NCI-H446 (cell line): ENCODE measurements around the gene RAPGEF6.
"Not testable (repeated sequence)": the region's sequence is repeated elsewhere in the genome, so short reads cannot be mapped to it uniquely, and the experiment has no call there.

Source experiments
- DNase-seq, 2 experiments: peaks; one replicate each; lab custom pipeline; 2025; lab: John Stamatoyannopoulos, UW

The RAPGEF6 gene

DNA sequence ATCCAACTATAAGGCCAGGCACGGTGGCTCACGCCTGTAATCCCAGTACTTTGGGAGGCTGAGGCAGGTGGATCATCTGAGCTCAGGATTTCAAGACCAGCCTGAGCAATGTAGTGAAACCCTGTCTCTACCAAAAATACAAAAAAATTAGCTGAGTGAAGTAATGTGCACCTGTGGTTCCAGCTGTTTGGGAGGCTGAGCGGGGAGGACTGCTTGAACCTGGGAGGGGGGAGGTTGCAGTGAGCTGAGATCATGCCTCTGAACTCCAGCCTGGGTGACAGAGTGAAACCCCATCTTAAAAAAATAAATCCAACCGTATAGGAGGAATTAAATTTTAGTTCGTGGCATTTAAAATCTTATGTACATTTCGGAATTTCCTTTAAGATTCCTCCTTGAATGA lies 247.8 kb downstream of the RAPGEF6 start:
- no peak for DNase-seq

DNA sequence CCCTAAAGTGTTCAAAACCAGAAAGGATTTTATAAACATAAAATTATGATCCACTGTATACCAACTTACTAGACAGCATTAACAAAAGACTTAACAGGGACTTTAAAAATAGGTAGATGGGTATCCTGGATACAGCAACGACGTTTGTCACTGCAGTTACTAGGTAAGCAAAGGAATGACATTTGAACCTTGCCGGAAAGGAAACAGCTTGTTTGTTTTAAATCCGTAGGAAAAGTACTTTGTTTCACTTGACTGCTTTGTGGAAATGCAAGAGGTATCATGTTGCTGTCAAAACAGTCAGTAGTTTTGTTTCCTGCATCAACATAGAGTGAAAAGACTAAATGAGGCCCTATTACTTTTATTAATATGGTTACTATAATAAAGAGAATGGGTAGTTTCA lies 248.2 kb downstream of the RAPGEF6 start:
- no peak for DNase-seq

- DNase-seq, result no peak
Measured at GRCh38 chr5:131386124-131386523, 248.9 kb downstream of the RAPGEF6 start.

- no peak for DNase-seq
Measured at GRCh38 chr5:131384616-131385214, 250.3 kb downstream of the RAPGEF6 start.

DNA sequence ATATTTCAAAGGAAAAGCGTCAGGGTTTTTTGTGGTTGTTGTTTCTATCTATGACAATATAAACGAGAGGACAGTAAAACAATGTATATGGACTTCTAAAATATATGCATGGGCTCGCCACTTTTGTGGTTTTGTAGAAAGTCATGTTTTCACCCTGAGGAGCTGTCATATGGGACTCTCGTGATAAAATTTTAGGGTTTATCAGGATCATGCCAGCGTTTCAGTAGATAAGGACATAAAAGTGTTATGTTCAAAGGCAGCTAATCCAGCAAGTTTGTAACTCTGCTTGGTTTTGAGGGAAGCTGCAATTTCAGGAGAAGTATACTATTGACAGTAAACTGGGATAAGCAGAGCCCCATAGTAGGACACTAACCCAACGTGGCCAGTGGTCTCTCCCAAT lies 250.9 kb downstream of the RAPGEF6 start:
- no peak for DNase-seq

- peak in 1 of 2 experiments; percentile 55 for DNase-seq
Measured at GRCh38 chr5:131382407-131383395, 252.3 kb downstream of the RAPGEF6 start.

DNA sequence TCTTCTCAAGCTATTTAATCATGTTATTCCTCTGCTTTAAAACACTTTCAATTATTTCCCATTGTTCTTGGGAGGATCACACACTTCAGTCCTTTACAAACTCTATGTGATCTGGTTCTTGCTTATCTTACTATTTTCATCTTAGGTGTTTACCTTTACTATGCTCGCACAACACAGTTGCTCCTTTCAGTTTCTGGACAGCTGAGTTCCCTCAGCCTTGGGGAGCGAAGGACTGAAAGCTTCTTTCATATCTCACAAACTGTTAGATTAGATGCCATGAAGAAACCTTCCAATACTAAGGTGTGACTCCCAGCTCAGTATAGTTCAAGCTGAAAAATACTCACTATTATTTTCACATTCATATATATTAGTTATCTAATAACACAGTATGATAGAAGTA lies 253.3 kb downstream of the RAPGEF6 start:
- no peak for DNase-seq

- no peak for DNase-seq
Measured at GRCh38 chr5:131381021-131381420, 254.0 kb downstream of the RAPGEF6 start.

- DNase-seq, result not testable (repeated sequence)
Measured at GRCh38 chr5:131380238-131380637, 254.8 kb downstream of the RAPGEF6 start.

DNA sequence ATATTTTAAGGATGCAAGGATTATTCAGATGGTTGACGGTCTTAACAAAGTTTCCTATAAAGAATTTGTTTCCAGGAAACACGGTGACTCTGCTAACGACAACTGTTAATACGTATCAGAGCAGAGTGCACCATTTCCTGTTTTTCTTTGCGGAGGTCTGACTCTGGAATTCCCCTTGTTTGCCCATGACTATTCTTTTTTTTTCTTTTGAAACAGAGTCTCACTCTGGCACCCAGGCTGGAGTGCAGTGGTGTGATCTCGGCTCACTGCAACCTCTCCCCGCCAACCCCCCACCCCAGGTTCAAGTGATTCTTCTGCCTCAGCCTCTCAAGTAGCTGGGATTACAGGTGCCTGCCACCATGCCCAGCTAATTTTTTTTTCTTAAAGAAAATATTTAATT lies 255.3 kb downstream of the RAPGEF6 start:
- no peak for DNase-seq

DNA sequence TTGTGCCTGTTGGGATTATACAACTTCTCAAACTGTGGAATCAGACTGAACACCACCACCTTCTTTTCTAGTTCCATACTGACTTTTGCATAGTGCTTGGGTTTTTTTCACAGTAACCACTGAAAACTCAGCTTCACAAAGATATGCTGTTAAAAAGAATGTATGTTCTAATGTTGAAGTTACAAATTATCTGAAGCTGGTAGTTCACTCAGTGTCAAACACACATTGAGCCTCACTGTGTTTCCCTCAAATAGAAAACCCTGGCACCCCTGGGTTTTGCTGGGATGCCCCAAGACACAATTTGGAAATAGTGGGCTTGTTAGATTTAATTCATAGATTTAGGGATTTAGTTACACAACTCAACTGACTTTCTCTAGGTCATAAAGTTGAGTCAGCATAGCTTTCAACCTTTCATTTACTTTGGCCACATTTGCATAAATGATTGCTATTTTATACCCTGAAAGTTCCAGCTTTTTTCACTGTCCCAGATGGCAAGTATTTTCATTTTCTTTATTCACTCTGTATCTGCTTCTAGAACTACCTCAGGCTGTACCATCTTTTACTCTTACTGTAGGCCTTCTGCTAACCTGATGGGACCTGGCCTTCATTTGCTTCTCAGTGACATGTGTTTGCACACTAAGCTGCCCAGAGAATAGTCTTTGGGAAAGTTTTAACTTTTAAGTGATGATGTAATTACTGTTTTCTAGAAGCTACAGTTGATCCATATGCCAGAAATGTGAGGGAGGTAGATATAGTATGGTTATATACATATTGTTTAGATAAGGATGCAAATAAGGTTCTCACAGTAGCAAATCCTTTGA lies 256.1 kb downstream of the RAPGEF6 start:
- DNase-seq, result no peak

DNA sequence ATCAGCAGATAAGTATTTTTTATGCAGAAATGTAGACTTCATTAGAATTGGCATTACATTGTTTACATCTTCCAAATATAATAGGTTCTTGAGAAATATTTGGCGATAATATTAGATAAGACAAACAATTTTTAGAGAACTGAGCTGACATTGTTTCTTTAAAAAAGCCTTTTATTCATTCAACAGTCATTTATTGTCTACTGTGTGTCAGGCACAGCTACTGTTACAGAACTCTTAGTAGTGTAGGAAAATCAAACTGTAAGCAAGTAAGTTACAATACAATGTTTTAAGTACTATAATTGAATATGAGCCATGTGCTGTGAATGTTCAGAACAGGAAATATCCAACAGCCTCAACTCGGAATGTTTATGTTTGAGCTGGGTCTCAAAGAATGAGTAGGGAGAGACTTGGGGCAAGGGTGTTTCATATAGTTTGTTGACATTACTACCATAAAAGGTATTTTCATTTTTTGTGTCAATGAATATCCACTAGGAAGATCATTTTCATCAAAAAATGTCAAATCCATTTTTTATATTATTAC lies 257.2 kb downstream of the RAPGEF6 start:
- no peak for DNase-seq

GRCh38 chr5:131377346-131377745 lies 257.7 kb downstream of the RAPGEF6 start:
- no peak for DNase-seq

DNA sequence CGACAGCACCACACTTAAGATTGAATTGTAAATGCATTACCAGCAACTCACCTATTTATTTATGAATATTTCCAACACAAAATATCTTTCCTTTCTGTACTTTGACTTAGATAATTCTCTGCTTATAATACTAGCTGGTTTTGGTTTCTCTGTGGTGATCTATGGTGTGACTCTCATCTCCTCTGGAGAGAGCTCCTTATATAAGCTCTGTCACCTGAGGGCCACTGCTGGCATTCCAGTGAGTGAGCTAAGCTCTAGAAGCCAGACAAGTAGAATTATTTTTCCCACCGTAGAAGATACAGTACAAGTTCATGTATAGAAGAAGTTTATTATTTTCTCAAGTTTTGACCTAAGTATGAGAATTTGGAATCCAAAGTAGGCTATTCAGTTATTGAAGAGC lies 259.7 kb downstream of the RAPGEF6 start:
- no peak for DNase-seq
